Measurements from ENCODE around the gene THSD7A. TPM values are rescaled to one million over a fixed set of nuclear protein-coding genes. Genes with fewer than 3 reads are reported as not detected.

Gene THSD7A
- total and polyA plus RNA-seq, 2 of the 13 experiments (the other 11 are each of a cell fraction or from before 2014, with no cell fraction given) = 0.01 to 0.07 TPM

DNA sequence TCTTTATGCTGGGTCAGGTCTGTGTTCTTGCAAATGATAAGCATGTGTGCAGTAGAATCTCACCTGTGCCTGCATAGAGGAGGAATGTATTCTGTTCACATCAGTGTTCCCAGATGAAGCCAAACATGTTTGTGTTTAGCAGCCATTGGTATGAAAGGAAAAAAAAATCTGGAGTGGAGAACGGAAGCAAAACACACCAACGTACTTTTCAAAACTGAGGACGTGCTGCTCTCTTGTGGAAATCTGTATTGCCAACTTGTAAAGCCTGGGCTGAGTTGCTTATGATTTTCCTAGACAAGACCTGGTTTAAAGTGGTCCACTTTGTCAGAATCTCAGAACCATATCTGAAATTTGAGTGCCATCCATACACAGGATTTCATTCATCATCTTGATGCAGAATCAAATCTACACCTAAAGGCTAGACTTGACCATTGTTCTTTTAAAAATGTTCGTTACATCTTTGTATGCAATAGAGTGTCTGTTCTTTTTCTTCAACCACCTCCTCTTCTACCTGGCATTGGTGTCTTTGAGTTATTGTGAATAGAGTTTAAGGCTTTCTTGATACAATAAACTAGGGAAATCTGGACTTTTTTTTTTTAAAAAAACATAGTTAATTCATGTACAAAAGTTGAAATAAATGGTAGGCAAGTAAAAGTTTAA is 490.6 kb downstream of the THSD7A start:
- in situ Hi-C loops (cut with HindIII; ENCODE audit: extremely low pct_ligation_motif_present, low pct_unique_long_range_greater_than_20kb) = no loop called here
- no peak overlapping the region for H2AFZ ChIP-seq (ENCODE audit: low read length)
- TF ChIP-seq, protein P1, sequence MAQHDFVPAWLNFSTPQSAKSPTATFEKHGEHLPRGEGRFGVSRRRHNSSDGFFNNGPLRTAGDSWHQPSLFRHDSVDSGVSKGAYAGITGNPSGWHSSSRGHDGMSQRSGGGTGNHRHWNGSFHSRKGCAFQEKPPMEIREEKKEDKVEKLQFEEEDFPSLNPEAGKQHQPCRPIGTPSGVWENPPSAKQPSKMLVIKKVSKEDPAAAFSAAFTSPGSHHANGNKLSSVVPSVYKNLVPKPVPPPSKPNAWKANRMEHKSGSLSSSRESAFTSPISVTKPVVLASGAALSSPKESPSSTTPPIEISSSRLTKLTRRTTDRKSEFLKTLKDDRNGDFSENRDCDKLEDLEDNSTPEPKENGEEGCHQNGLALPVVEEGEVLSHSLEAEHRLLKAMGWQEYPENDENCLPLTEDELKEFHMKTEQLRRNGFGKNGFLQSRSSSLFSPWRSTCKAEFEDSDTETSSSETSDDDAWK (CRISPR knock-in tag; IDR thresholded peaks at IDR 0.05) = no peak
- TF ChIP-seq IRX3 (CRISPR knock-in tag; IDR thresholded peaks at IDR 0.05; ENCODE audit: borderline replicate concordance, low read depth) (no peak), SRSF1 (optimal IDR thresholded peaks at IDR 0.05; ENCODE audit: low read depth, low read length) (no peak), MEIS1 (CRISPR knock-in tag; IDR thresholded peaks at IDR 0.05; ENCODE audit: borderline replicate concordance) (no peak), ZNF543 (CRISPR knock-in tag; IDR thresholded peaks at IDR 0.05) (no peak), STAG1 (CRISPR knock-in tag; IDR thresholded peaks at IDR 0.05) (peak; percentile 56), CHD2 (IDR thresholded peaks at IDR 0.05; ENCODE audit: low read depth, low read length) (no peak), MEF2D (CRISPR knock-in tag; IDR thresholded peaks at IDR 0.05) (no peak), FIP1L1 (IDR thresholded peaks at IDR 0.05; ENCODE audit: borderline replicate concordance, insufficient read depth, low read depth, low read length) (no peak)
- TF ChIP-seq, protein P2, sequence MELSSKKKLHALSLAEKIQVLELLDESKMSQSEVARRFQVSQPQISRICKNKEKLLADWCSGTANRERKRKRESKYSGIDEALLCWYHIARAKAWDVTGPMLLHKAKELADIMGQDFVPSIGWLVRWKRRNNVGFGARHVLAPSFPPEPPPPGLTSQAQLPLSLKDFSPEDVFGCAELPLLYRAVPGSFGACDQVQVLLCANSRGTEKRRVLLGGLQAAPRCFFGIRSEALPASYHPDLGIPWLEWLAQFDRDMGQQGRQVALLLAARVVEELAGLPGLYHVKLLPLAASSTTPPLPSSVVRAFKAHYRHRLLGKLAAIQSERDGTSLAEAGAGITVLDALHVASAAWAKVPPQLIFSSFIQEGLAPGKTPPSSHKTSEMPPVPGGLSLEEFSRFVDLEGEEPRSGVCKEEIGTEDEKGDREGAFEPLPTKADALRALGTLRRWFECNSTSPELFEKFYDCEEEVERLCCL (CRISPR knock-in tag; IDR thresholded peaks at IDR 0.05; ENCODE audit: borderline replicate concordance) = no peak
- TF ChIP-seq, protein P3, sequence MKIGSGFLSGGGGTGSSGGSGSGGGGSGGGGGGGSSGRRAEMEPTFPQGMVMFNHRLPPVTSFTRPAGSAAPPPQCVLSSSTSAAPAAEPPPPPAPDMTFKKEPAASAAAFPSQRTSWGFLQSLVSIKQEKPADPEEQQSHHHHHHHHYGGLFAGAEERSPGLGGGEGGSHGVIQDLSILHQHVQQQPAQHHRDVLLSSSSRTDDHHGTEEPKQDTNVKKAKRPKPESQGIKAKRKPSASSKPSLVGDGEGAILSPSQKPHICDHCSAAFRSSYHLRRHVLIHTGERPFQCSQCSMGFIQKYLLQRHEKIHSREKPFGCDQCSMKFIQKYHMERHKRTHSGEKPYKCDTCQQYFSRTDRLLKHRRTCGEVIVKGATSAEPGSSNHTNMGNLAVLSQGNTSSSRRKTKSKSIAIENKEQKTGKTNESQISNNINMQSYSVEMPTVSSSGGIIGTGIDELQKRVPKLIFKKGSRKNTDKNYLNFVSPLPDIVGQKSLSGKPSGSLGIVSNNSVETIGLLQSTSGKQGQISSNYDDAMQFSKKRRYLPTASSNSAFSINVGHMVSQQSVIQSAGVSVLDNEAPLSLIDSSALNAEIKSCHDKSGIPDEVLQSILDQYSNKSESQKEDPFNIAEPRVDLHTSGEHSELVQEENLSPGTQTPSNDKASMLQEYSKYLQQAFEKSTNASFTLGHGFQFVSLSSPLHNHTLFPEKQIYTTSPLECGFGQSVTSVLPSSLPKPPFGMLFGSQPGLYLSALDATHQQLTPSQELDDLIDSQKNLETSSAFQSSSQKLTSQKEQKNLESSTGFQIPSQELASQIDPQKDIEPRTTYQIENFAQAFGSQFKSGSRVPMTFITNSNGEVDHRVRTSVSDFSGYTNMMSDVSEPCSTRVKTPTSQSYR (CRISPR knock-in tag; IDR thresholded peaks at IDR 0.05; ENCODE audit: borderline replicate concordance) = no peak
- TF ChIP-seq, protein P4, sequence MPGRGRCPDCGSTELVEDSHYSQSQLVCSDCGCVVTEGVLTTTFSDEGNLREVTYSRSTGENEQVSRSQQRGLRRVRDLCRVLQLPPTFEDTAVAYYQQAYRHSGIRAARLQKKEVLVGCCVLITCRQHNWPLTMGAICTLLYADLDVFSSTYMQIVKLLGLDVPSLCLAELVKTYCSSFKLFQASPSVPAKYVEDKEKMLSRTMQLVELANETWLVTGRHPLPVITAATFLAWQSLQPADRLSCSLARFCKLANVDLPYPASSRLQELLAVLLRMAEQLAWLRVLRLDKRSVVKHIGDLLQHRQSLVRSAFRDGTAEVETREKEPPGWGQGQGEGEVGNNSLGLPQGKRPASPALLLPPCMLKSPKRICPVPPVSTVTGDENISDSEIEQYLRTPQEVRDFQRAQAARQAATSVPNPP (CRISPR knock-in tag; IDR thresholded peaks at IDR 0.05) = no peak
- TF ChIP-seq, protein P5, sequence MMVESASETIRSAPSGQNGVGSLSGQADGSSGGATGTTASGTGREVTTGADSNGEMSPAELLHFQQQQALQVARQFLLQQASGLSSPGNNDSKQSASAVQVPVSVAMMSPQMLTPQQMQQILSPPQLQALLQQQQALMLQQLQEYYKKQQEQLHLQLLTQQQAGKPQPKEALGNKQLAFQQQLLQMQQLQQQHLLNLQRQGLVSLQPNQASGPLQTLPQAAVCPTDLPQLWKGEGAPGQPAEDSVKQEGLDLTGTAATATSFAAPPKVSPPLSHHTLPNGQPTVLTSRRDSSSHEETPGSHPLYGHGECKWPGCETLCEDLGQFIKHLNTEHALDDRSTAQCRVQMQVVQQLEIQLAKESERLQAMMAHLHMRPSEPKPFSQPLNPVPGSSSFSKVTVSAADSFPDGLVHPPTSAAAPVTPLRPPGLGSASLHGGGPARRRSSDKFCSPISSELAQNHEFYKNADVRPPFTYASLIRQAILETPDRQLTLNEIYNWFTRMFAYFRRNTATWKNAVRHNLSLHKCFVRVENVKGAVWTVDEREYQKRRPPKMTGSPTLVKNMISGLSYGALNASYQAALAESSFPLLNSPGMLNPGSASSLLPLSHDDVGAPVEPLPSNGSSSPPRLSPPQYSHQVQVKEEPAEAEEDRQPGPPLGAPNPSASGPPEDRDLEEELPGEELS (CRISPR knock-in tag; IDR thresholded peaks at IDR 0.05) = no peak

More for the DNA sequence above, 490.6 kb downstream of the THSD7A start:
- 0 out of 2 replicates have a peak, but pooled peaks cover 7% of the 10 kb centered on the region for H3K4me1 ChIP-seq (ENCODE audit: insufficient read depth, low read length)
- POLR2A ChIA-PET = no interaction called here
- no peak overlapping the region for H3K4me3 ChIP-seq (replicated peaks in 1 of 3; ENCODE audit: insufficient read depth in 1 of 3, low read depth in 2 of 3, low read length in 3 of 3)
- H3K9ac ChIP-seq (ENCODE audit: insufficient read depth, low read depth, low read length) = no peak overlapping the region
- no peaks in the 10 kb centered on the region for H3K36me3 ChIP-seq (replicated peaks in 1 of 2; ENCODE audit: control insufficient read depth in 1 of 2, insufficient read depth in 2 of 2, low read length in 2 of 2)
- H3K27ac ChIP-seq (ENCODE audit: extremely low read length, insufficient read depth, low read length) = no peak overlapping the region
- no peaks in the 10 kb centered on the region for H4K20me1 ChIP-seq (ENCODE audit: insufficient read depth, low read length)
- no peak for ATAC-seq
- 4% methylated on average over 4 of the region's 4 CpGs for WGBS (ENCODE audit: low lambda C conversion rate)
- no peaks in the 10 kb centered on the region for H3K79me2 ChIP-seq (ENCODE audit: insufficient read depth, low read length)
- no peak for DNase-seq (ENCODE audit: low spot score)
- intact Hi-C loops (cut with micrococcal nuclease; ENCODE audit: unreplicated experiment) = loop anchor here (5.0 kb wide), 2 partner anchors 454 to 704 kb away; no protein-coding TSS in a partner anchor
- no peak overlapping the region for H3K4me2 ChIP-seq (ENCODE audit: low read depth, low read length)
- no peak for FAIRE-seq
- no peaks in the 10 kb centered on the region for H3K9me3 ChIP-seq (ENCODE audit: low read length)
- CTCF ChIA-PET (ENCODE audit: low intra/inter-chr PET ratio, low total read pairs) = no interaction called here
- BruUV-seq (replicated peaks) = no TSS peak
- no peaks in the 10 kb centered on the region; a peak in 1 of 5 replicates for H3K27me3 ChIP-seq (ENCODE audit: control insufficient read depth in 1 of 2, insufficient read depth in 2 of 2, low read length in 2 of 2)
